K562 (cell line): ENCODE measurements around the gene DBI. TPM values are rescaled to one million over a fixed set of nuclear protein-coding genes. Genes with fewer than 3 reads are reported as not detected.
A peak's percentile ranks its signal among the peaks of the same experiment; 100 is the strongest.

ENCODE experiments used
- ATAC-seq: fragments of 200-7000 bp; cut with Tn5 transposase; 3 replicates; pipeline ENCODE4 v1.9.1; 2020; ENCODE audit warnings: moderate library complexity
- BruUV-seq: library from RNA; stranded (reverse); fragments of 400-500 nt; replicated peaks from 2 replicates; lab custom pipeline; 2021; lab: Mats Ljungman, UMichigan
- CTCF ChIA-PET: fragments of 300-600 bp; formaldehyde crosslinking; extraction: SDS; loops from one replicate; lab custom pipeline; 2021; ENCODE audit warnings: low intra/inter-chr PET ratio; lab: Yijun Ruan, JAX
- POLR2A ChIA-PET: fragments of 300-600, 350-650 bp; sonication (Branson Sonifier 250); formaldehyde crosslinking; extraction: SDS; loops from one replicate; lab custom pipeline; 2021; ENCODE audit warnings: antibody characterized with exemption, inconsistent platforms; lab: Yijun Ruan, JAX
- DNase-seq, 4 experiments: peaks; one replicate each; pipeline versions ENCODE4 v3.0.0 to v3.0.0-alpha.2; 2011 to 2018; ENCODE audit warnings: low spot score in 3 of 4, mixed read lengths in 3 of 4; ENCODE audit errors: extremely low read depth in 1 of 4
- FAIRE-seq: peaks from 2 replicates; lab custom pipeline; 2011; peaks lifted over from hg19 to GRCh38; lab: Jason Lieb, UNC
- H2AFZ ChIP-seq: 2 replicates; pipeline ENCODE4 v1.6.0; 2011; ENCODE audit warnings: low read depth, low read length, control low read depth, inconsistent platforms
- H3K27ac ChIP-seq: fragments of 200-600 bp; 3 replicates; pipeline ENCODE4 v1.8.0; 2011; ENCODE audit warnings: low read depth, mild to moderate bottlenecking, control low read depth, inconsistent platforms, low read length, moderate library complexity, mixed read lengths; ENCODE audit errors: extremely low read depth
- H3K27me3 ChIP-seq, 2 experiments: fragments of 300-600 bp in 1 of 2; 2 replicates in 1 of 2; 3 replicates in 1 of 2; pipeline versions ENCODE4 v1.6.0 to v1.8.0; 2011; ENCODE audit warnings: inconsistent platforms in 2 of 2, low read length in 2 of 2, mild to moderate bottlenecking in 1 of 2, mixed read lengths in 1 of 2, moderate library complexity in 1 of 2; ENCODE audit not compliant: control insufficient read depth in 2 of 2, insufficient read depth in 2 of 2
- H3K36me3 ChIP-seq: fragments of 300-600 bp; 3 replicates; pipeline ENCODE4 v1.8.0; 2011; ENCODE audit warnings: mild to moderate bottlenecking, low read length, inconsistent platforms; ENCODE audit not compliant: control insufficient read depth, insufficient read depth
- H3K4me1 ChIP-seq, 2 experiments: fragments of 200-600 bp in 1 of 2; replicated peaks in 1 of 2; 2 replicates in 1 of 2; 3 replicates in 1 of 2; pipeline versions ENCODE4 v1.5.1 to v1.8.0; 2011; ENCODE audit warnings: inconsistent platforms in 2 of 2, low read length in 2 of 2, mild to moderate bottlenecking in 1 of 2, mixed read lengths in 1 of 2, moderate library complexity in 1 of 2; ENCODE audit not compliant: control insufficient read depth in 2 of 2, insufficient read depth in 2 of 2
- H3K4me2 ChIP-seq: 2 replicates; pipeline ENCODE4 v1.6.1; 2011; ENCODE audit warnings: low read length, control low read depth, inconsistent platforms, mixed read lengths; ENCODE audit not compliant: insufficient read depth
- H3K4me3 ChIP-seq: fragments of 200-600 bp; sonication (generic), shearing (Covaris generic); 2 replicates; pipeline ENCODE4 v1.5.1; 2016; ENCODE audit warnings: control low read depth, inconsistent platforms
- H3K79me2 ChIP-seq: fragments of 200-600 bp; 3 replicates; pipeline ENCODE4 v1.8.0; 2011; ENCODE audit warnings: low read length, inconsistent platforms; ENCODE audit not compliant: control insufficient read depth, insufficient read depth
- H3K9ac ChIP-seq, 2 experiments: 2 replicates each; pipeline versions ENCODE4 v1.6.0 to v1.6.1; 2011; ENCODE audit warnings: low read depth in 2 of 2, low read length in 2 of 2, control low read depth in 1 of 2, inconsistent platforms in 1 of 2, mild to moderate bottlenecking in 1 of 2, mixed read lengths in 1 of 2; ENCODE audit not compliant: insufficient read depth in 1 of 2
- H3K9me1 ChIP-seq: one replicate; pipeline ENCODE4 v1.6.0; 2011; ENCODE audit warnings: inconsistent platforms, mild to moderate bottlenecking, low read length, moderate library complexity; ENCODE audit not compliant: control insufficient read depth, insufficient read depth
- H3K9me3 ChIP-seq: replicated peaks from 2 replicates; pipeline ENCODE4 v1.5.1; 2011; ENCODE audit warnings: low read depth, low read length, inconsistent platforms; ENCODE audit not compliant: control insufficient read depth, insufficient read depth
- H4K20me1 ChIP-seq: replicated peaks from 2 replicates; pipeline ENCODE4 v1.6.1; 2011; ENCODE audit warnings: low read length, inconsistent platforms, mixed read lengths; ENCODE audit not compliant: control insufficient read depth, insufficient read depth
- ETV5 ChIP-seq: sonication (generic); formaldehyde crosslinking; IDR thresholded peaks from 2 replicates; pipeline ENCODE4 v1.4.0; 2020; ENCODE audit warnings: low read depth, mild to moderate bottlenecking, missing genetic modification reagents
- ILK ChIP-seq: fragments of 450-650 bp; IDR thresholded peaks from 2 replicates; pipeline ENCODE4 v1.6.1; 2016; ENCODE audit warnings: missing genetic modification characterization, low read depth, mild to moderate bottlenecking, missing compliant biosample characterization, moderate library complexity, borderline replicate concordance
- IRF9 ChIP-seq: fragments of 450-650 bp; IDR thresholded peaks from 2 replicates; pipeline ENCODE4 v1.6.1; 2016; ENCODE audit warnings: missing biosample characterization, missing genetic modification characterization
- KDM2B ChIP-seq: fragments of 250-450 bp; sonication (Bioruptor Pico); IDR thresholded peaks from 2 replicates; pipeline ENCODE4 v1.8.0; 2021; ENCODE audit warnings: mild to moderate bottlenecking, moderate library complexity
- KLF10 ChIP-seq: fragments of 250-450 bp; sonication (Bioruptor Pico); IDR thresholded peaks from 2 replicates; pipeline ENCODE4 v1.6.1; 2021; ENCODE audit warnings: matching md5 sums
- LEF1 ChIP-seq: fragments of 450-650 bp; IDR thresholded peaks from 2 replicates; pipeline ENCODE4 v1.6.1; 2016; ENCODE audit warnings: mild to moderate bottlenecking
- MLLT1 ChIP-seq, 2 experiments: fragments of 450-650 bp; IDR thresholded peaks; 2 replicates each; pipeline ENCODE4 v1.6.1; 2016
- SAFB2 ChIP-seq: fragments of 200-400 bp; formaldehyde crosslinking; IDR thresholded peaks from 2 replicates; pipeline ENCODE4 v1.6.1; 2018; ENCODE audit warnings: borderline replicate concordance, low read length, low read depth, moderate library complexity; ENCODE audit not compliant: severe bottlenecking
- TCF7L2 ChIP-seq: fragments of 150-350 bp; IDR thresholded peaks from 2 replicates; pipeline ENCODE4 v1.6.1; 2016; ENCODE audit warnings: low read depth, mild to moderate bottlenecking, low read length, moderate library complexity
- TFE3 ChIP-seq: fragments of 450-650 bp; formaldehyde crosslinking; IDR thresholded peaks from 2 replicates; pipeline ENCODE4 v1.4.0; 2020; ENCODE audit warnings: mild to moderate bottlenecking, mixed read lengths
- U2AF1 ChIP-seq: fragments of 200-400 bp; formaldehyde crosslinking; optimal IDR thresholded peaks from 2 replicates; pipeline ENCODE3; 2017; ENCODE audit warnings: mild to moderate bottlenecking, low read depth, low read length, moderate library complexity
- ZNF12 ChIP-seq: sonication (generic); formaldehyde crosslinking; IDR thresholded peaks from 2 replicates; pipeline ENCODE4 v1.4.0; 2020; ENCODE audit warnings: mild to moderate bottlenecking, missing genetic modification reagents
- ZNF23 ChIP-seq: fragments of 250-450 bp; sonication (Bioruptor Pico); IDR thresholded peaks from 2 replicates; pipeline ENCODE4 v1.4.0; 2020; ENCODE audit warnings: mild to moderate bottlenecking
- ZNF551 ChIP-seq: fragments of 250-450 bp; sonication (Bioruptor Pico); IDR thresholded peaks from 2 replicates; pipeline ENCODE4 v1.5.0; 2021; ENCODE audit warnings: mild to moderate bottlenecking, moderate library complexity
- ZNF707 ChIP-seq: fragments of 250-450 bp; sonication (Bioruptor Pico); conservative IDR thresholded peaks from 2 replicates; pipeline ENCODE4 v1.8.0; 2022; ENCODE audit warnings: inconsistent platforms, mild to moderate bottlenecking, moderate library complexity
- ZNF740 ChIP-seq, 3 experiments: fragments of 200-800 bp in 1 of 3; sonication (Bioruptor generic) in 1 of 3; sonication (generic) in 1 of 3; formaldehyde crosslinking in 1 of 3; IDR thresholded peaks; 2 replicates each; pipeline versions ENCODE4 v1.6.1 to v1.8.0; 2016 to 2022; ENCODE audit warnings: mild to moderate bottlenecking in 2 of 3, missing compliant biosample characterization in 2 of 3, missing genetic modification characterization in 2 of 3, missing genetic modification reagents in 1 of 3
- ZNF77 ChIP-seq: fragments of 250-450 bp; sonication (Bioruptor Pico); IDR thresholded peaks from 2 replicates; pipeline ENCODE4 v1.5.0; 2020
- WGBS: fragments of 100-300 bp; shearing (Covaris generic); methylation state at CpG from one replicate; pipeline ENCODE4 v1.1.6; 2016; ENCODE audit warnings: low coverage, mixed read lengths; ENCODE audit not compliant: insufficient coverage; ENCODE audit errors: missing lambda C conversion rate; 5-methylcytosine and 5-hydroxymethylcytosine counted together
- in situ Hi-C: fragments of 300-500 bp; cut with MboI; formaldehyde crosslinking; loops from 4 replicates; pipeline ENCODE4 v1.15.0; 2018; ENCODE audit warnings: inconsistent platforms, mixed read lengths
- intact Hi-C: fragments of 100-400 bp; cut with micrococcal nuclease; formaldehyde crosslinking; loops from 2 replicates; pipeline ENCODE4 v1.14.2; 2022
- polyA plus RNA-seq, 8 experiments: library from polyadenylated mRNA; depleted of rRNA in 4 of 8; stranded (reverse) in 5 of 8; unstranded in 3 of 8; fragments of >200 nt; fragmentation: Nextera tagmentation in 2 of 8; fragmentation: Illumina TruSeq in 1 of 8; extraction: Ambion mirVana in 2 of 8; extraction: Trizol in 1 of 8; gene quantifications; 2 replicates each; pipeline versions ENCODE4 v1.2.1 to v1.2.3, GENCODE V29; 2011 to 2014; ENCODE audit warnings: inconsistent platforms in 1 of 8, missing spikeins in 1 of 8
- total RNA-seq, 7 experiments: library from RNA; depleted of rRNA in 6 of 7; stranded (reverse); fragments of >200 nt in 6 of 7; fragmentation: Illumina TruSeq in 2 of 7; extraction: Trizol in 2 of 7; gene quantifications; 2 replicates each; pipeline versions ENCODE4 v1.2.1 to v1.2.3, GENCODE V29; 2011 to 2021; ENCODE audit warnings: low replicate concordance in 1 of 7

DBI gene
- total and polyA plus RNA-seq, 9 of the 15 experiments (the other 6 are each of a cell fraction or from before 2014, with no cell fraction given), result 55.8 to 443 (median 194) TPM

- no peak for FAIRE-seq
- Histone ChIP-seq H3K4me2 (0 out of 2 replicates have a peak overlapping the region, but pooled peaks have one; percentile 10), H3K36me3 (no peaks in the 10 kb centered on the region), H3K4me1 (peaks cover 0 to 8% of the 10 kb centered on the region in 2 experiments; a peak in 4 of 5 replicates), H3K9ac (no peak overlapping the region), H3K79me2 (no peaks in the 10 kb centered on the region), H3K27me3 (0 out of 5 replicates have a peak, but pooled peaks cover 0 to 3% of the 10 kb centered on the region in 2 experiments), H3K9me3 (no peaks in the 10 kb centered on the region), H3K9me1 (no peaks in the 10 kb centered on the region), H3K27ac (no peak overlapping the region), H4K20me1 (no peaks in the 10 kb centered on the region), H3K4me3 (no peak overlapping the region), H2AFZ (0 out of 2 replicates have a peak overlapping the region, but pooled peaks have one; percentile 14)
- intact Hi-C loops (loop anchor here (5.0 kb wide), 1 partner anchor 72 kb away; no protein-coding TSS in a partner anchor), in situ Hi-C loops (no loop called here)
- DNase-seq, result peak in 1 of 4 experiments; percentile 40
- BruUV-seq, result no TSS peak
- CTCF ChIA-PET, result no interaction called here
- POLR2A ChIA-PET, result interaction anchor here (0.9 to 1.1 kb wide), 2 partner anchors 12 to 15 kb away, joined by 3 to 4 read pairs; no protein-coding TSS in a partner anchor
- ATAC-seq, result peak; percentile 43; the same call in 1 of the 3 replicates
- 12% methylated on average over 5 of the region's 5 CpGs for WGBS
- no peak for TF ChIP-seq LEF1
- no peak for TF ChIP-seq ZNF23 (CRISPR knock-in tag)
- TF ChIP-seq ZNF77 (CRISPR knock-in tag), result no peak
- no peak for TF ChIP-seq ZNF707 (CRISPR knock-in tag)
- TF ChIP-seq ILK (tag), result no peak
- no peak for TF ChIP-seq U2AF1
- no peak for TF ChIP-seq IRF9 (tag)
- no peak for TF ChIP-seq KDM2B (CRISPR knock-in tag)
- no peak for TF ChIP-seq KLF10 (CRISPR knock-in tag)
- peak; percentile 61 for TF ChIP-seq TFE3
- TF ChIP-seq SAFB2, result no peak
- TF ChIP-seq ETV5, result 0 out of 2 replicates have a peak, but pooled peaks have one; percentile 22
- TF ChIP-seq MLLT1 (IDR thresholded peaks at IDR 0.05), result no peak
- no peak for TF ChIP-seq TCF7L2
- no peak for TF ChIP-seq ZNF740 (CRISPR knock-in tag; IDR thresholded peaks at IDR 0.05)
- TF ChIP-seq ZNF740 (tag; IDR thresholded peaks at IDR 0.05), result no peak
- no peak for TF ChIP-seq ZNF12 (CRISPR knock-in tag)
- no peak for TF ChIP-seq ZNF551 (CRISPR knock-in tag)
Observed at GRCh38 chr2:119389615-119390306, 23.0 kb downstream of the DBI start.
